LNCaP clone FGC (cell line): Measurements from ENCODE around the gene AIG1.
"Not testable (repeated sequence)": the region's sequence is repeated elsewhere in the genome, so short reads cannot be mapped to it uniquely, and the experiment has no call there.

Experiments
- DNase-seq: peaks from one replicate; pipeline ENCODE4 v3.0.0-alpha.2; 2011; ENCODE audit warnings: low read depth
- H3K4me3 ChIP-seq: 2 replicates; pipeline ENCODE4 v1.5.1; 2011; ENCODE audit warnings: mild to moderate bottlenecking, low read depth, low read length, control low read depth
- CTCF ChIP-seq: IDR thresholded peaks from 2 replicates; pipeline ENCODE4 v1.5.1; 2012; ENCODE audit warnings: mild to moderate bottlenecking; ENCODE audit not compliant: control insufficient read depth, insufficient read depth; ENCODE audit errors: extremely low read depth

AIG1 gene

DNA sequence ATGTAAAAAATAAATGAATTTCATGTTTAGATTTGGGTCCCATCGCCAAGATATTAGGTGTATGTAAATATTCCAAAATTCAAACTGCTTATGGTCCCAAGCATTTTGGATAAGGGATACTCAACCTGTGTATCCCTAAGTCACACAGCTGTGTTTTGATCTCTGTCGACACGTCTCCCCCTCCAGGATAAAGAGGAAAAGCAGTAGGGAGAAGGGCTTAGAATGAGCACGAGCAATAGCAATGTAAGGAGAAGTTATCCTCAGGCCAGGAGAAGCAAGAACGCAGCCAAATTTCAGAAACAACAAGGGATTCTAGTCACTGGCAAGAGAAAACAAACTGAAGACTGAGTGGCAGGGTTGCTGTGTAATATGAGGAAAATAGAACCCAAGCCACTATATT, 181.2 kb downstream of the AIG1 start:
- no peak for TF ChIP-seq CTCF
- DNase-seq = no peak
- H3K4me3 ChIP-seq = no peak overlapping the region

- no peak overlapping the region for H3K4me3 ChIP-seq
- no peak for TF ChIP-seq CTCF
- no peak for DNase-seq
These were observed 183.1 kb downstream of the AIG1 start for GRCh38 chr6:143243786-143244185.

GRCh38 chr6:143245656-143246055, 185.0 kb downstream of the AIG1 start:
- no peak for TF ChIP-seq CTCF
- H3K4me3 ChIP-seq = no peak overlapping the region
- no peak for DNase-seq

DNA sequence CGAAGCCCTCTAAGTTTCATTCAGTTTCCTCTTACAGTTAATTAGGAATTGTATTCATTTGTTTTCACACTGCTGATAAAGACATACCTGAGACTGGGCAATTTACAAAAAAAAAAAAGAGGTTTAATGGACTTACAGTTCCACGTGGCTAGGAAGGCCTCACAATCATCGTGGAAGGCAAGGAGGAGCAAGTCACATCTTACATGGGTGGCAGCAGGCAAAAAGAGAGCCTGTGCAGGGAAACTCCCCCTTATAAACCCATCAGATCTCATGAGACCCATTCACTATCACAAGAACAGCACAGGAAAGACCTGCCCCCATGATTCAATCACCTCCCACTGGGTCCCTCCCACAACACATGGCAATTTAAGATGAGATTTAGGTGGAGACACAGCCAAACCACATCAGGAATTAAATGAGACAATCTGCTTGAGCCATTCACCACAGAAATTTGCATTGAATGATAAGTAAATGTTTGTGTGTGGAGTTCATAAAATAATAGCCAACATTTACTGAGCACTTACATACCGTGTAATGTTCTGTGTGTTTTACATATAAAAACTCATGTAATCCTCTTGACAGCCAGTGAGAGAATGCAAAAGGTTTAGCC, 185.6 kb downstream of the AIG1 start:
- not testable (repeated sequence) for DNase-seq, H3K4me3 ChIP-seq

GRCh38 chr6:143247586-143247985, 186.9 kb downstream of the AIG1 start:
- no peak overlapping the region for H3K4me3 ChIP-seq
- DNase-seq = no peak
- TF ChIP-seq CTCF = no peak

DNA sequence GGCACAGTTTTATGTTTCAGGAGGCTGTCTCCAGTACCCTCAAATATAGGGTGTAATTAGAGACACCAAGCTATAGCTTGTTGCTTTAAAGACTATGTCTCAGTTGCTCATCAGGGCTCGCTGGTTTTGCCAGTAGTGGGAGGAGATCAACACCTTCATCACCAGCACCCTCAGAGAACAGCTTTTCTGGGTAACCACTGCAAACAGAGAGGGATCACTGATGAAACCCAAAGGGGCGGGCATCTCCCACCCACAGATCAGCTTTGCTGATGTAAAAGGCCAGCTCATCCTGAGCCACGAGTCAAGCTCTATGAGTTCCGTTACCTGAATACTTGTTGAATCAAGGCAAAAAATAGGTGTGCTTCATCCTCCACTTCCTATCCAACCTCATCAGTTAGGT, 187.7 kb downstream of the AIG1 start:
- DNase-seq = no peak
- H3K4me3 ChIP-seq = no peak overlapping the region
- no peak for TF ChIP-seq CTCF

- H3K4me3 ChIP-seq = no peak overlapping the region
- no peak for DNase-seq
- TF ChIP-seq CTCF = no peak
These were observed 190.6 kb downstream of the AIG1 start for GRCh38 chr6:143251288-143251687.
